Measurements from ENCODE around the gene TBX6.

- TF ChIP-seq CTCF (IDR thresholded peaks at IDR 0.05) = no peak
- TF ChIP-seq POLR2A (IDR thresholded peaks at IDR 0.05) = no peak
- no peak for TF ChIP-seq POLR2AphosphoS5 (IDR thresholded peaks at IDR 0.05)
Measured at GRCh38 chr16:30087181-30087898, 4.4 kb downstream of the TBX6 start.

Measured in sigmoid colon (tissue), 4 donors.